GM12873 (cell line): ENCODE results near the gene HHAT.

ENCODE experiments used
- CTCF ChIP-seq: IDR thresholded peaks from 2 replicates; pipeline ENCODE4 v1.5.1; 2012; ENCODE audit warnings: low read depth, mild to moderate bottlenecking, moderate library complexity, low read length, control low read depth; ENCODE audit not compliant: insufficient read depth; ENCODE audit errors: missing control alignments

The HHAT gene

GRCh38 chr1:210342986-210343780, 14.5 kb downstream of the HHAT start:
- no peak for TF ChIP-seq CTCF

GRCh38 chr1:210344706-210345105, 16.0 kb downstream of the HHAT start:
- no peak for TF ChIP-seq CTCF

GRCh38 chr1:210347112-210347511, 18.4 kb downstream of the HHAT start:
- TF ChIP-seq CTCF = no peak

GRCh38 chr1:210351496-210351895, 22.8 kb downstream of the HHAT start:
- TF ChIP-seq CTCF = no peak

- TF ChIP-seq CTCF = no peak
Observed at GRCh38 chr1:210352575-210352974, 23.9 kb downstream of the HHAT start.

- no peak for TF ChIP-seq CTCF
Observed at GRCh38 chr1:210358626-210359025, 29.9 kb downstream of the HHAT start.

- no peak for TF ChIP-seq CTCF
Observed at GRCh38 chr1:210359255-210359654, 30.6 kb downstream of the HHAT start.
